ENCODE results near the gene HLTF. TPM values are rescaled to one million over a fixed set of nuclear protein-coding genes. Genes with fewer than 3 reads are reported as not detected.

Gene HLTF
- total RNA-seq, 2 experiments from 2014 or later = 22.3 to 22.7 TPM

- CTCF ChIA-PET = no interaction called here
- POLR2A ChIA-PET = no interaction called here
These were observed 4.1 kb upstream of the HLTF start for GRCh38 chr3:149090461-149090860.

- POLR2A ChIA-PET = no interaction called here
- CTCF ChIA-PET = no interaction called here
These were observed 3.1 kb upstream of the HLTF start for GRCh38 chr3:149089395-149089794.

- CTCF ChIA-PET = interaction anchor here (0.6 kb wide), 1 partner anchor 133 kb away, joined by 3 read pairs; no protein-coding TSS in a partner anchor
- POLR2A ChIA-PET = no interaction called here
These were observed 875 bp upstream of the HLTF start for GRCh38 chr3:149087208-149087607.

DNA sequence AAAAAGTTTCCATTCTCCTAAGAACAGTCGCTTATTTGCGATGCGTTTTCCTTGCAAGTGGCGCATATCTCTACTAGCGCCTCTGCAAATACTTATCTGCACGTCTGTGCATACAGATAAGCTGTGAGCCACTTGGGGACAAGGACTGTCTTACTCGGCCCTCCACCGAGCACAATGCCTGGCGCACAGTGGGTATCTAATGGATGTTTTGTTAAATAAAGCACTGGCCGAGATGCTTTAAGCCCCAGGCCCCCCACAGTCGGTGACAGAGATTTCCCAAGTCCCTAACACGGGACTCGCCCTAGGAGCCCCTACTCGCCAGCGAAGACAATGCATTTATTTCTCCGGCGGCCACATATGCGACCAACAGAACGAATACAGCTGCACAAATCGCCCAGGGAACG is 503 bp downstream of the HLTF start:
- ChIA-PET POLR2A (interaction anchor here (1.3 kb wide), 1 partner anchor 94 kb away, joined by 10 read pairs; the partner anchor contains the start of gene GYG1), CTCF (no interaction called here)

DNA sequence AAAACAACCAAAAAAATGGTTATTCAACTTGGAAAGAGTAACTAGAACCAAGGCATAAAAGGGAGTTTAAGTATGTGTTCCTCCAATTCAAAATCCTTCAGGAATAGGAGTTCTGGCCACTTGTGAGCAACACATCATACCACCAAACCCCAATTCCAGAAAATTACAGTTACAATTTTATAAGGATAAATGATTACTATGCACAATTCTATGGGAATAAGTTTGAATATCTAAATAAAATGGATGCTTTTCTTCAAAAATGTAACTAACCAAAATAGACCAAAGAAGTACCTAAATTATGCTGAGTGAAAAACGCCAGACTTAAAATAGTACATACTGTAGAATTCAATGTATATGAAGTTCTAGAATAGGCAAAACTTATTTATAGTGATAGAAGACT is 4.6 kb downstream of the HLTF start:
- CTCF ChIA-PET = no interaction called here
- POLR2A ChIA-PET = no interaction called here

- ChIA-PET CTCF (no interaction called here), POLR2A (no interaction called here)
These were observed 5.6 kb downstream of the HLTF start for GRCh38 chr3:149080699-149081091.

DNA sequence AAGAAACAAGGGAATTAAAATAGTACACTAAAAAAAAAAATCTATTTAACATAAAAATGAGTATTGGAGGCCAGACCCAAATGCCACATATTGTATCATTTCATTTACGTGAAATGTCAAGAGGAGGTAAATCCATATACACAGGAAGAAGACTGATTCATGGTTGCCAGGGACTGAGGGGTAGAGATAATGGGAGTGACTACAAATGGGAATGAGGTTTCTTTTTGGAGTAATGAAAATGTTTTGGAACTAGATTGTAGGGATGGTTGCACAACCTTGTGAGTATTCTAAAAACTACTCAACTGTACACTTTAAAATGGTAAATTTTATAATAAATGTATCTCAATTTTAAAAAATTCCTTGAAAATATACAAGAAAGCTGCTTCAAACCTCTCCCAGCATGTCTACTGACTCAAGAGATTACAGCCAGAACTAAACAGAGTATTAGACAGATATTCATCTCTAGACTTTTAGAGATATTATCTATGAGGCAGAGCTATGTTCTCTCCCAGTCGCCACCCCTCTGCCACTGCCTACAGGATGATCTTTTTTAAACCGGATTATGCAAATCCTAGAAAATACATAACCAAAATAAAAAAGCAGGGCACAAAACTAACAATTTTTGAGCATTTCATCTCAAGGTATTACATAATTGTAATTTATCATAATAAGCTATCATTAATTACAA is 6.2 kb downstream of the HLTF start:
- ChIA-PET POLR2A (no interaction called here), CTCF (no interaction called here)

DNA sequence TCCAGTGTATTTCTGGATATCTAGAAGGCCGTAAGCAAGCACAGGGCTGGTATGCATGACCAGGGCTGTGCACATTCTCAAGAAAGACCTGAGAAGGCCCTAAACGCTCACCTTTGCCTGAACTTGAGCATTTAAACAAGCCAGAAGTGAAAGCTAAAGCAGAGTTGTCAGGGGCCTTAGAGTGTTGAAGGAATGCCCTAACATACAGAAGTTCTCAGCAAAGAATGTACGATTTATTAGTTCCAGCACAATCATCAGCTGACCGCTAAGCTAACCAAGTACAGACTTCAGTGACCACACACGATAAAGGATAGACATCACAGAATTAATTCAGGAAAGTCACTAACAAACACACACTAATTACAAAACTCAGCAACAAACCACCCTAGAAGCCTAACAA is 8.7 kb downstream of the HLTF start:
- ChIA-PET CTCF (interaction anchor here (0.7 kb wide), 1 partner anchor 12 kb away, joined by 3 read pairs; no protein-coding TSS in a partner anchor), POLR2A (no interaction called here)

- POLR2A ChIA-PET = no interaction called here
- CTCF ChIA-PET = no interaction called here
These were observed 18.4 kb downstream of the HLTF start for GRCh38 chr3:149067883-149068282.

DNA sequence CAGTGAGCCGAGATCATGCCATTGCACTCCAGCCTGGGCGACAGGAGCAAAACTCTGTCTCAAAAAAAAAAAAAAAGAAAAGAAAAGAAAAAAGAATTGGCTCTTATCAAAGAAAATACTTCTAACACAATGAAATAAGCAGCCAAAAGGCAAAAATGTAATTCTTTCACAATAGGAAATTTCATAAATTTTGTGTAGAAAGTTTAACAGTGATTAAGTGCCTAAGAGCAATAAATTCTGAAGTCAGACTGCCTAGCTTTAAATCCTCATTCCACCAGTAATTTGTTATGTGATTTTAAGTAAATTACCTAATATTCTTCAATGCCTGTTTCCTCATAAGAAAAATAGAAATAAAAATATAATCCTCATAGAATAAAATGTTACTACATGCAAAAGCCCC is 24.6 kb downstream of the HLTF start:
- ChIA-PET CTCF (no interaction called here), POLR2A (no interaction called here)

DNA sequence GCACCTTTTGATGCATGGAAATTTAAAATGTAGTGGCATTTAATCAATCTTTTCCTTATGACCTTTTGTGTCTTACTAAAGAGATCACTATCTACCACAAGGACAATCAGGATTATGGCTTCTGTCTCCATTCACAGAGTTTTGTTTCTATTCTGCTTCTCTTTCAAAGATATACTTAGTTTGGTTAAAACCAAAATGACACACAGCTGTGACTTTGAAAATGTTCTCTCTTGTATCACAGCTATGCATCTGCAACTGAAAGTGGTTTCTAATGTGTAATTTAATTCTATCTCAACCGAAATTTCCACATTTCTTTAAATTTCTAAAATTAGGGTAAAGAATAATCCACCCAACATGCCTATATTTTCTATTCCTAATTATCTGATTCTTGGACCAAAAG is 27.7 kb downstream of the HLTF start:
- POLR2A ChIA-PET = no interaction called here

DNA sequence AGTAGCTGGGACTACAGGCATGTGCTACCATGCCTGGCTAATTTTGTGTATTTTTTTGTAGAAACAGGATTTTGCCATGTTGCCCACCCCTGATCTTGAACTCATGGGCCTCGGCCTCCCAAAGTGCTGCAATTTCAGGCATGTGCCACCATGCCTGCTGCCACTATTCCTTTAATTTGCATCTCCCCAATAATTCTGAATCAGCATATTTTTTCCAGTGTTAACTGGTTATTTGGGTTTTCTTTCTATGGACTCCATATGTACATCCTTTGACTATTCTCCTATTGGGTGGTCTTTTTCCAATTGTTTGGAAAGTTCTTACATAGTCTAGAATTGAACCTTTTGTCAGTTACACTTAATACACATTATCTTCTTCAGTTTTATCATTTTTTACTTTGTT is 28.1 kb downstream of the HLTF start:
- ChIA-PET CTCF (no interaction called here), POLR2A (no interaction called here)

More for the DNA sequence above, 27.7 kb downstream of the HLTF start:
- CTCF ChIA-PET = no interaction called here

- ChIA-PET POLR2A (interaction anchor here (0.6 kb wide), 1 partner anchor 1354 kb away, joined by 3 read pairs; no protein-coding TSS in a partner anchor), CTCF (interaction anchor here (0.5 kb wide), 1 partner anchor 40 kb away, joined by 3 read pairs; no protein-coding TSS in a partner anchor)
These were observed 30.8 kb downstream of the HLTF start for GRCh38 chr3:149055575-149055974.

DNA sequence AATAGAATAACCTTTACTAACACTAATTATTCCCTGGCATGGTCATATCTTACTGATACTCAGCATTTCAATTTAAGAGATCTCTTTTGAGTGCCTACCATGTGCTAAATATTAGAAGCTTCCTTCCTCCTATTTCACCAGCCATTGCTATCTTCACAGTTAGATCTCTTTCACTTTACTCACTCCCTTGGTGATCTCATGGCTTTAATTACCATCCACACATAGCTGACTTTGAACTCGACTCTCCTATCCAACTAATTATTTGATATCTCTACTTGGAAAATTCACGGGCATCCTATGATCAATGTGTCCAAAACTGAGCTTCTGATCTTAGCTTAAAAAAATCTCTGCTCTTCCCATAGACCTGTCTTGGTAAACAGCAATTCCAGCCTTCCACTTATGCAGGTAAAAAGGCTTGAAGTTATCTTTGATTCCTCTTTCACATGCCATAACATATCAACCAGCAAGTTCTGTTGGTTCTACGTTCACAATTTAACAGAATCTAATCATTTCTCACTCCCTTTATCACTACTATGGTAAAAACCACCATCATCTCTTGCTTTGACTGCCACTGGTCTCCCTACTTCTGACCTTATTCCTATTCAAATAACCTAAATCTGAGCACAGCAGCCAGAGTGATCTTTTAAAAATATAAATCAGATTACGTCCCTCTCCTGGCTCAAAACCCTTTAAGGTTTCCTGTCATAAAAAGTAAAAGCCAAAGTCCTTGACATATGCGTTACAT is 41.8 kb downstream of the HLTF start:
- POLR2A ChIA-PET = no interaction called here

DNA sequence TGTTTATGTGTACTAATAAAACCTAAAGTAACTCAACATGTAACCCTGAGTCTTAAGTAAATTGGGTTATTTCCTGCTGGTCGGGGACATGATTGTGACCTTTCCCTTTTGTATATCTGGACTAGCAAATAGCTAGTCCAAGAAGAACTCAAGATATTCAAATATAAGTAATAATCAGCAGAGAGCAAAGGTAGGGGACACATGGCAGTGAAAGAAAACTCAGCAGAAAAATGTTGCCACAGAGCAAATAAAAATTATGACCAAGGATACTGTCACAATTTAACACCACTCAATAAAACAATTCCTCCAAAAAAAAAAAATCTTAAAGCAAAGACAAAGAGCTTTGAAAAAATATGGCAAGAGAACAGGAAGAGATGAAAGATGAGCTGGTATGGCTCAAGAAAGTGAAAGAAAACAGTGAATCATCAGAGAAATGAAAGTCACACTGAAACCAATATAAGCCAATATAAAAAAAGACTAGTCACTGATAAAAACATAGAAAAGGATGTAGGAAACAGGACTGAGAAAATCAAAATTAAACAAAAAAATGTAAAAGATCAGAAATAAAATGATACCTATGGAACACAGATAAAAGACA is 43.4 kb downstream of the HLTF start:
- ChIA-PET POLR2A (interaction anchor here (0.7 to 0.9 kb wide), 4 partner anchors 40 to 188 kb away, joined by 3 to 12 read pairs (median 4); partner anchors contain the start of gene GYG1), CTCF (interaction anchor here (0.9 to 1.0 kb wide), 2 partner anchors 21 to 23 kb away, joined by 4 read pairs; no protein-coding TSS in a partner anchor)

More for the DNA sequence above, 41.8 kb downstream of the HLTF start:
- CTCF ChIA-PET = interaction anchor here (0.7 to 0.9 kb wide), 2 partner anchors 8 to 135 kb away, joined by 3 read pairs; no protein-coding TSS in a partner anchor

DNA sequence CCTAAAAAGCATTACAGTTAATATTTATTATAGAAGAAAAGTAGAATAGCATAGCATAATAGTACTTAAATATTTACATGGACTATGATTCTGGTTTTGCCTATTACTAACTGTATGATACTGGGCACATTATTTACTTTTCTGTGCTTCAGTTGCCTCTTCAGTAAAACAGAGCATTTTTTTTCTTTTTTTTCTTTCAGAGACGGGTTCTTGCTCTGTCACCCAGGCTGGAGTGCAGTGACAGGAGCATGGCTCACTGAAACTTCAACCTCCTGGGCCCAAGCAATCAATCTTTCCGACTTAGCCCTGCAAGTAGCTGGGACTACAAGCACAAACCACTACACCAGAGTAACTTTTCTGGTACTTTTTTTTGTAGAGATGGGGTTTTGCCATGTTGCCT is 48.0 kb downstream of the HLTF start:
- ChIA-PET POLR2A (no interaction called here), CTCF (interaction anchor here (1.0 kb wide), 1 partner anchor 146 kb away, joined by 3 read pairs; no protein-coding TSS in a partner anchor)

GRCh38 chr3:149037684-149038083 is 48.6 kb downstream of the HLTF start:
- CTCF ChIA-PET = interaction anchor here (1.0 kb wide), 1 partner anchor 146 kb away, joined by 3 read pairs; no protein-coding TSS in a partner anchor
- POLR2A ChIA-PET = no interaction called here

- POLR2A ChIA-PET = no interaction called here
- CTCF ChIA-PET = no interaction called here
These were observed 55.2 kb downstream of the HLTF start for GRCh38 chr3:149031096-149031495.

GRCh38 chr3:149026718-149027117 is 59.6 kb downstream of the HLTF start:
- ChIA-PET POLR2A (no interaction called here), CTCF (no interaction called here)

GRCh38 chr3:149023951-149024350 is 62.4 kb downstream of the HLTF start:
- ChIA-PET POLR2A (no interaction called here), CTCF (no interaction called here)

Measured in activated CD8-positive, alpha-beta memory T cell treated with anti-CD3 and anti-CD28 coated beads for 36 hours (primary cell).